GM21737 (cell line): ENCODE results near the gene RDH13.
A peak's percentile ranks its signal among the peaks of the same experiment; 100 is the strongest.
"Not testable (repeated sequence)": the region's sequence is repeated elsewhere in the genome, so short reads cannot be mapped to it uniquely, and the experiment has no call there.

Experiments
- ATAC-seq: cut with Tn5 transposase; IDR thresholded peaks from one replicate; pipeline ENCODE4 v1.9.1; 2021; ENCODE audit warnings: mild to moderate bottlenecking, moderate library complexity; ENCODE audit not compliant: unreplicated experiment

Gene RDH13

GRCh38 chr19:55062735-55063491 lies at the start of gene RDH13:
RDH13 (minus strand) TSS chr19:55063148; CDS start chr19:55063032, 116 bp downstream.
- peak; percentile 91 for ATAC-seq

GRCh38 chr19:55112246-55112776 lies 49.4 kb upstream of the RDH13 start:
- no peak for ATAC-seq

- ATAC-seq: no peak
These were observed 48.4 kb upstream of the RDH13 start for GRCh38 chr19:55111238-55111831.

GRCh38 chr19:55109527-55110291 lies 46.8 kb upstream of the RDH13 start:
- no peak for ATAC-seq

GRCh38 chr19:55107252-55107651 lies 44.3 kb upstream of the RDH13 start:
- ATAC-seq: not testable (repeated sequence)

- ATAC-seq: no peak
These were observed 43.6 kb upstream of the RDH13 start for GRCh38 chr19:55106591-55106990.

- ATAC-seq: no peak
These were observed 42.3 kb upstream of the RDH13 start for GRCh38 chr19:55105237-55105636.

- ATAC-seq: no peak
These were observed 40.2 kb upstream of the RDH13 start for GRCh38 chr19:55103190-55103589.

GRCh38 chr19:55101261-55101660 lies 38.3 kb upstream of the RDH13 start:
- ATAC-seq: no peak

GRCh38 chr19:55099557-55100506 lies 36.9 kb upstream of the RDH13 start:
- ATAC-seq: no peak

GRCh38 chr19:55098716-55099556 lies 36.0 kb upstream of the RDH13 start:
- ATAC-seq: no peak

- no peak for ATAC-seq
These were observed 35.1 kb upstream of the RDH13 start for GRCh38 chr19:55097864-55098715.

GRCh38 chr19:55096061-55096701 lies 33.2 kb upstream of the RDH13 start:
- no peak for ATAC-seq

GRCh38 chr19:55095260-55096060 lies 32.5 kb upstream of the RDH13 start:
- ATAC-seq: no peak

- ATAC-seq: no peak
These were observed 31.7 kb upstream of the RDH13 start for GRCh38 chr19:55094456-55095259.
